ENCODE measurements around the gene PDE3A.

- TF ChIP-seq, protein P1, sequence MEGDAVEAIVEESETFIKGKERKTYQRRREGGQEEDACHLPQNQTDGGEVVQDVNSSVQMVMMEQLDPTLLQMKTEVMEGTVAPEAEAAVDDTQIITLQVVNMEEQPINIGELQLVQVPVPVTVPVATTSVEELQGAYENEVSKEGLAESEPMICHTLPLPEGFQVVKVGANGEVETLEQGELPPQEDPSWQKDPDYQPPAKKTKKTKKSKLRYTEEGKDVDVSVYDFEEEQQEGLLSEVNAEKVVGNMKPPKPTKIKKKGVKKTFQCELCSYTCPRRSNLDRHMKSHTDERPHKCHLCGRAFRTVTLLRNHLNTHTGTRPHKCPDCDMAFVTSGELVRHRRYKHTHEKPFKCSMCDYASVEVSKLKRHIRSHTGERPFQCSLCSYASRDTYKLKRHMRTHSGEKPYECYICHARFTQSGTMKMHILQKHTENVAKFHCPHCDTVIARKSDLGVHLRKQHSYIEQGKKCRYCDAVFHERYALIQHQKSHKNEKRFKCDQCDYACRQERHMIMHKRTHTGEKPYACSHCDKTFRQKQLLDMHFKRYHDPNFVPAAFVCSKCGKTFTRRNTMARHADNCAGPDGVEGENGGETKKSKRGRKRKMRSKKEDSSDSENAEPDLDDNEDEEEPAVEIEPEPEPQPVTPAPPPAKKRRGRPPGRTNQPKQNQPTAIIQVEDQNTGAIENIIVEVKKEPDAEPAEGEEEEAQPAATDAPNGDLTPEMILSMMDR (IDR thresholded peaks at IDR 0.05 in 4 of 5, conservative IDR thresholded peaks at IDR 0.05 in 1 of 5): no peak
- TF ChIP-seq POLR2A (IDR thresholded peaks at IDR 0.05): no peak
Observed at GRCh38 chr12:20382117-20382516, 13.8 kb downstream of the PDE3A start.

Data from gastrocnemius medialis (tissue), 4 donors.